Epidermal melanocyte (primary cell): ENCODE results near the gene MAGI2.

Experiments used
- DNase-seq: peaks from one replicate; pipeline ENCODE4 v3.0.0; 2011; ENCODE audit warnings: low spot score; ENCODE audit not compliant: insufficient read length

Gene MAGI2

DNA sequence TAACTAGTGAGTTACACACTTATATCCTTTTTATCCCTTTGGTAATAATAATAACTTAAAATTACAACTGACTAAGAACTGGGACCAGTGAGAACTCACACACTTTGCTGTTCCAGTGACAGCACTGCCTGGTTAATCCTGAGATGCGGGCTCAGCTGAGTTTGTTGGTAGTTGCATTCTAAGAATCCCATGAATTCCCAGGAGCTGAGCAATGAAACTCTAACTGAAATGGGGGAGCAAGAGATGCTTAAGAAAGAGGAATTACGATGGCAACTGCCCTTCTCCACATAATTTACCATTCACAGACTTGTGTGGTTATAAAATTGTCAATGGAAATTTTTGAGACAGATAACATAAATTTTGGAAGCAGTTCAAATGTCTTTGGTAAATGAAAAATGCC, 659.4 kb downstream of the MAGI2 start:
- no peak for DNase-seq

DNA sequence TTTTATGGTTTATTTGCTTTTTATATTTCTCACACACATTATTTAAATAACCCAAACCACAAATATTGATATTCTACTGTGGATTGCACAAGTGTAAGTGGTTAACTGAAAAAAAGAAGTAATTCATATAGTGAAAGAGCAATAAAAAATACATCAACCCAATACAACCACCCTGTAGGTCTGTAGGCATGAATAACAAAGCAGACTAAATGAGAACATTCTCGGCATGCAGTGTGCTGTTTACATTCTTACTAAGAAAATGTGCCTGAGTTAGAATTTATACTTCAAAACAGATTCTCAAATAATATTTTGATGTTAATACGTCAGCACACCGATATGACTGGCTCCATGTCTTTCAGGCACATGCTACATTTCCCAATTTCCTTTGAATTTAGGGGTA, 660.8 kb downstream of the MAGI2 start:
- DNase-seq: no peak

DNA sequence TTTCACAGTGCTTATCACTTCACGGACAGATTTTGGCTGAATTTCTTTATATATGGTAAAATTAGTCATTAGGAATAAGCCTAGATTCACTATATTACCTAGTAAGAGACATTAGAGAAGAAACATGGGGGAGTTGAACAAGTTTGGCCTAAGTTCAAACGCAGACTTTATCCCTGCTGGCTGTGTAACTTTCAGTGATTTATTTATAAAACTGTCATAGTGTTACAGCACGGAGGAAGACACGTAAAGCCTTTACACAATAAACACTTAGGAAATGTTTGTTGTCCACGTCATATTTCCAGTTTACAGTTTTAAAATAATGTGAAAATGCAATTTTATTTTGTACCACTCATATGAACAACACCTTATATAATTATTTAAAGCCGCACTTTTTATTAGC, 661.5 kb downstream of the MAGI2 start:
- no peak for DNase-seq

DNA sequence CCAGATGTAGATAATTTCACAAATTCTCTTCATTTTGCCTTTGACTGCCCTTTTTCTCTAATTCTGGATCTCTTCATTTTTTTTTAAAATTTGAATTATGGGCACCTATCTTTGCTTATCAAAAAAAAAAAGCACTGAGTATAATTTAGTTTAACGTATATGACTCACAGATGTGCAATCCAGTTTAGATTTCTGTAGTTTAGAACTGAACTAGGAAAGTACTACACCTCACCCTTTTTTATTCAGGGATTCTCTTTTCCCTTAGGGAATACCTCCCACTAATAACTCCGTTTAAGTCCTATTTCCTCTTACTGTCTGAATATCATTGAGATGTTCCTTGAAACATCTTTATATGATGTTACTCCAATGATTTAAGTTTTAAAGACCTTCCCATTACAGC, 665.0 kb downstream of the MAGI2 start:
- no peak for DNase-seq

DNA sequence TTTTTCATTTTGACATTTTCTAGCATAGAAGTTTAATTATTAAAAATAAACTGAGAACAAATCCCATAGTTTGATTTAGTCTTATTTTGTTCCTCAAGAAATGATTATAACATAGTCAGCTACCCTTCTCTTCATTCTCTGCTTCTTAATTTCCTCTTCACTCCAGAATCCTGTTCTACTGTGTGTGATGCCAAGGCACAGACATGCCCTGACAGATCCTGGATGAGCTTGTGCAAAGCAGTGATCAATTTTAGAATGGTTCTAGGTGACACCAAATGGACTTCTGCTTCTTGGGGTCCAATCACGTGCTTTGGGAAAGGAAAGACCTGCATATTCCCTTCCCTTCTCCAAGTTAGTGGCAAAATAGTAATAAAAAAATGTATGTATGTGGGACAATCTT, 665.6 kb downstream of the MAGI2 start:
- DNase-seq: no peak

DNA sequence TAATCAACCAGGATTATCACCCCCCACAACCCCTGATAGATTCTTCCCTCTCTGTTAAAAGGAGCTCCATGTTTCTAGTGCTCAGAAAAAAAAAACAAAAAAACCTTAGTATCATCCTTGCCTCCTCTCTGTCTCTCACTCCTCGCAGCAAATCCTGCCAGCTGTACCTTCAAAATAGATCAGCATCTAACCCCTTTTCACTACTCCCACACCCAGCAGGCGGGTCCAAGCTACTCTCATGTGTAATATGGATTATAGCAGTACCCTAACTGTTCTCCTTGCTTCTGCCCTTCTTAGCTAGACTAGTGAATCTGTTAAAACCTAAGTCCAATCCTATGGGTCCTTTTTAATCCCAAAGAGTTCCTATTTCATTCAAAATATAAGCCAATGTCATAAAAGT, 667.4 kb downstream of the MAGI2 start:
- DNase-seq: no peak

DNA sequence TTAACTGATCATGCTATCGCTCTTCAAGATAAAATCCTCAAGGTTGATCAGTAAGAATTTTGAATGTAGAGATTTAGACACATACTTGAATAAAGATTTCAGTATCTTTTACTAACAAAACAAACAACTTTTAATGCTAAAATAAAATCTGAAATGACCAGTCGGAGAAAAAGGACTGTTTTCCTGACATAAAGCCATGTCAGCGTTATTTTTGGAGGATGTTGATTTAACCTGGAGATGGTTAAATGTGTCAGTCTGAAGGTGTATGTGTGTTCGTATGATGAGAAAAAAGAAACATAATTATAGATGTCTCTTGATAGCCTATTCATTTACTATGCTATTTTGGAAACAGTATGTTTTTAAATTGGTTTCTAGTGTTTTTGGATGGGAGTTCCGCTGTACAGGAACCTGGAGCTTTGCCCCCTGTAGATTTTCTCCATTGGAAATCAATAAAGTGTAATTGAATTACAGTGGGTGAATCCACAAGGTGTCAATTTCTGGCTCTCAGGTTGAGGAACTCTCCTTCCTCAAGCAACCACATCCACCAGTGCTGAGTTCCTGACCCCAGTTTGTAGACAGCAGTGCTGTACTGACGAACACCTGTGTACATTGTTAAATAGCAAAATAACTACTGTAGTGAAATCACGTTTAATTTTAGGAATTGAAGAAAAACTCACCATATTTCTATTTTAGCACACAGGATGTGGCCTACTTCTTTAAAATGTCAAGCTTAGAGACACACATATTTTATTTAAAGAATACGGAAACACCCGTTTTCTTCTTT, 670.1 kb downstream of the MAGI2 start:
- no peak for DNase-seq

DNA sequence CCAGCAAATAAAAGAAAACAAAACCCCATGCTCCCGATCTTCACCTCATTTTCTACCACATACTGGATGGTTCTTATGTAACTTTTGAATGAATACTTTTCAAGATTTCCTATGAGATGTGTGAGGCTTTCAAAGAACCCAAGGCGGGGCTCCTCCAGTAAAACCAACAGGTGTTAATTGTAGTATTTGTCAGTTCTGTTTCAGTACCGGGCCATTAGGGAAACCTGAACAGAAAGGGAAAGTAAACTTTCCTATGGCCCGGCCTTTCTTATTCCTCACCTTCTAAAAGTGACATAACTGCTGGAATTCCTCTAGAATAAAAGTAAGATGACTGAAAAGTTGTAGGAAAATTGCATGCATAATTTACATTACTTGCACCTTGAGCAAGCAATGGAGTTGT, 672.9 kb downstream of the MAGI2 start:
- DNase-seq: no peak

DNA sequence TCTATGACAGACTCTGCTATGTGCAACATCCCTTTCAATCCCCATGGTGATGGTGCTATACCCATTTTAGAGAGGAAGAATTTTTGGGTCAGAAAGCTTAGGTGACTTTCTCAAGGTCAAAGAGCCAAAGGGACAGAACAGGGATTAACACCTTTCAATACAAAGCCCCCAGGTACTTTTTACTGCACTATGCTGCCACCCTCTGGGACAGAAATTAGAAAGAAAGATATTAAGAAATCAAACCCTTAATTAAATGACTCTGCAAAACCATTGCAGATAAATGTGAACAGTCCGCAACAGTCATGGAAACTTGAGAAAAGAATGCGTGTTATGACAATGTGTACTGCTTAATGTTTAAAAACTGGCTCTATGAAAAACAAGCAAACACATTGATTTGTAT, 673.7 kb downstream of the MAGI2 start:
- no peak for DNase-seq

DNA sequence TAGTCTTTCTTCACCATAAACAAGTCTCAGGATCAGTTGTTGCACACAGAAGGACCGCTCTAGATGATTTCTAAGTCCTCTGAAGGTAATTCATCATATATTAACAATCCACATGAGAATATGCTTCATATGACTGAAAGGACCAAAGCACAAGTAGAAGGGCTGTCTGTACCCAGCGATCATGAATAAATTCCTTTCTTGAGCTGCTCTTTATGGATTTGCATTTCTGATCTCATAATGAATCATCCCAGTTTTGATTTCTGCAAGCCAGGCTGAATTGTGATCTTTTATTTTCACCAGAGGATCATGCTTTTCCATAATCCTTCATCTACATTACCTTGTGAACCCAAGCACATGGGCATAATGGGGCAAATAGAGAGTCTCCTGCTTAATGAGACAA, 675.6 kb downstream of the MAGI2 start:
- no peak for DNase-seq

DNA sequence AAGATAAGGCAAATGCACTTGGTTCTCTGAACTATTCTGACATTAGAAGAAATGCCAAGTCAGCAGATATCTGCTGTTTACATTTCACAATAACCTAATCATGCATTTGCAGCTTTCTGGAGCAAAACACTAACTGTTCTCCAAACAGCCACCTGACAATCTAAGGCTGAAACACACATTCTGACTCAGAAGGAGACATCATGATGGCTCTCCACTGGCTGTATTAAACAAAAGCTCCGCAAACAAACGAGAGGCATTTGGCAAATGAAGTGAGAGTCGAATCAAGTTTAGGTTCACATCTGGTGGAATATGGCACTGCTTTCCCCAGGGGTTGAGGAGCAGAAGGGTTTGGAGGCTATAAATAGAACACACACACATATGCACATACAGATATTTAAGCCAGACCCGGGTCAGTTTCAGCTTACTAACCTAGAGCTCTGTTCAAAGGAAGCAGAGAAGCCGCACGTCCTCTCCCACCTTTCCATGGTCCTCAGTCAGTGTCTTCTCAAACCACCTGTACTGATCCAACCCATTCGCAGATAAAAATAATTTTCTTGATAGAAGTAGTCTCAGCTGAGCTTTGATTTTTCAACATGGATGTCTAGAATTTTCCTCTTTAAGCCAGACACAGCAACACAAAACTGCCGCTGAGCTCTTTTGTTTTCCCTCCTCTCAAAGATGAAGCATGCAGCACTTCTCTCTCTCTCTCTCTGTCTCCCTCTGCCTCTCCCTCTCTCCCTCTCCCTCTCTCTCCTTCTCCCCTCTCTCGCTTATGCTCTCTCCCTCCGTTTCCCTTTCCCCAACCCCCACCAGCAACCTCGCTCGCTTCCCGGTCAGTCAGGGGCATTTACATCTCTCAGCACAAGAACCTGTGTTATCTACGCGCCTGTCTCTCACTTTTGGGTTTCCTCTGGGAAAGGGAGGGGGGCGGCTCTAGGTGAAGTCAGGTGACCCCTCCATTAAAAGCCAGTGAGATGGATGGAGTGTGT, 682.8 kb downstream of the MAGI2 start:
- no peak for DNase-seq

DNA sequence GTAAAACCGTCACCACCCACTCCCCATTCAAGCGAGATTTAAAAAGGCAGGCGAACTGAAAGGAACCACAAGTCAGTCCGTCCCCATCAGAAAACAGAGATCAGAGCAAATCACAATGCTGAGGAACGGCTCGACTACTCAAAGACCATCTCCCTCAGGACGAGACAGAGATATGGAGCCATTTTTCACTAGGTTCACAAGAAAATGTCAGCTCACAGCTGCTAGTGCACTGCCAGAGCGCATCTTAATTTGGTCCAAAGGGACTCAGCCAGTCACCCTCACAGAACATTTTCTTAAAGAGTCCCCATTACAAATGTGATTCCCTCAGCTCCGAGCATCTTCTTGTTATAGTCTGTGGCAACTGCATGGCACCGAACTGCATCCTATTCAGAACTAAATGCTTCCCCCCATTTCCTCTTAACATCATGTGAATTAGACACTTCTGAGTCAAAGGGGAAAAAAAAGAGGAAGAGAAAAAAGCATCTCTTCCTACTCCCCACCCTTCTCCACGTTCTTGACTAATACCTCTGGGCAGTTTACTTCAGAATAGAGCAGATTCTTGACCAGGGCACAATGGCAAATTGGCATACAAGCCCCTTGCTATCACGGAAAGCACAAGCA, 683.9 kb downstream of the MAGI2 start:
- no peak for DNase-seq

DNA sequence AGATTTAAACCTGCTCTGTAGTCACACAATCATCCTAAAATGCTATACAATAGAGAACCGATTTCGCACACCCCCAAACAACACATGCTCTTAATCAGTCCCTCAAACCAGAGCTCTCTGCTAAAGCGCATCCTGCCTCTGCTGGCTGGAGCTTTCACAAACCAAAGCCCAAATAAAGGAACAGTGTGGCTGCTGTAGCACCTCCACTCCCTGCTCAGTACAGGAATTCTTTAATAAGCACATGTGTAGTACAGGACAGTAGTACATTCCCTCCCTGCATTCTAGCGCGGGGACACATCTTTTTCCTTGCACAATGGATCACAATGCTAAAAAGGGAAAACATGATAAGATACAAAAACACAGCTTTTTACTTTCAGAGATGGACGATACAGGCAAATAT, 684.6 kb downstream of the MAGI2 start:
- DNase-seq: no peak

DNA sequence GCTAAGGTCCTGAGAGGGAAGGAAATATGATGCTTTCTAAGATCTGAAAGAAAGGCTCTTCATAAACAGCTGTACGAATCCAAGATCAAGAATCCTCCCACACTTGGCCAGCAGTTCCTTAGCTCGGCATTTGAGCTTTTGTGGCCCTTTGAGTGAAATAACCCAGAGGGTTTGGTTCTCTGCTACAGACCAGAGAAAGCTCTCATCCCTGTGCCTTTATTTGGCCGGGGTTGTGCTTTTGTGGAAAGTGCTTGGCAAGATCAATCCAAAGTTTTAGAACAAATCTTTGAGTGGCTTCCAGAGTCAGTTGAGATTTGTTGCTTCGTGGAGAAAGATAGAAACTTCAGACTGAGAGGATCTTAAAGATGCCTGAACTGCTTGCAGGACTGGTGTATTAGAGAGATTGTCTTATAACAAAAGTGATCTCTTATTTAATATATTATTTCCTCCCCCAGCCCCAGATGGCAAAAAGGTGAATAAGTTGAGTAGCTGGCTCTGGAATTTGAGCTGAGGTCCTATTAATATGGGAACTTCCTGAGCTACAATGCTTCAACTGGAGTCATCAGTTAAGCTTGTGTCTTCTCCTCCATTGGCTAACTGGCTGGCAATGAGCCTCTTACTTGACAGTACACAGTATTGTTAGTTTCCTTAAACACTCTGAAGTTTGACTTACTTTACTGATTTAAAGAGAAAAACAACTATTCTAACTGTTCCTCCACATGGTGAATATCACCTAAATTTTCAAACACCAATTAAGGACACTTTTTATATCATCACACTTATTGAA, 687.3 kb downstream of the MAGI2 start:
- no peak for DNase-seq

DNA sequence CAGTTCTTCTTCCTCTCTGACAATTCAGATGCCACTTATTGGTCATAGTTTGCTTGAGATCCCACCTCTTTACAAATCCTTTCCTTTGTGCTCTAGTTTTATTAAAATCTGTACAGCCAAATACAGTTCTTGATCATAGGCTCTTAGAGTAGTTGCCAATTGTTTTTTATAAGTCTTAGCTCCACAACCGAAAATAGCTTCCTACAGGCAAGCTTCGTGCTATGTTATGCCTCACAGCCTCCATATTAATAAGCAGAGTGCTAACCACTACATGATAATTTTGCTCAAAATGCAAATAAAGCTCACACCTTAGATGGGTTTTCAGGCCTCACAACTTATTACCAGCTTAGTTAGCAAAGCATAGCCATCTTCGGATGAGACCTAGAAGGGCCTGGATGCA, 688.9 kb downstream of the MAGI2 start:
- no peak for DNase-seq

DNA sequence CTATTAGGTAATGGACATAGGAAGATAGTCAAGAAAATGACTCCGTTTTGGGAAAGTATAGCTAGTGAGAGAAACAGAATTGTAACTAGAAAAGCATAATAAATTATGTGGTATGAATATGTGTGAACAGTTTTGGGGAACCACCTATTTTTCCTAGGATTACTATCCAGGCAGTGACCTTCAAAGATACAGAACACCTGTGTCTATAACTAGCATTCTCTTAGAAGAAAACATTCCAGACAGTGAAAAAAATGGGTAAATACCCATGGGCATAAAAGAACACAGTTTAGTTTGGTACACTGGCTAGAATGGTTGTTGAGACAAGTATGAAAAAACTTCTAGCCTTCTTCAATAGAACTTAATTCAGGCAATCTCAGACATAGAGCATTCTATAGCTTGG, 690.8 kb downstream of the MAGI2 start:
- DNase-seq: no peak

DNA sequence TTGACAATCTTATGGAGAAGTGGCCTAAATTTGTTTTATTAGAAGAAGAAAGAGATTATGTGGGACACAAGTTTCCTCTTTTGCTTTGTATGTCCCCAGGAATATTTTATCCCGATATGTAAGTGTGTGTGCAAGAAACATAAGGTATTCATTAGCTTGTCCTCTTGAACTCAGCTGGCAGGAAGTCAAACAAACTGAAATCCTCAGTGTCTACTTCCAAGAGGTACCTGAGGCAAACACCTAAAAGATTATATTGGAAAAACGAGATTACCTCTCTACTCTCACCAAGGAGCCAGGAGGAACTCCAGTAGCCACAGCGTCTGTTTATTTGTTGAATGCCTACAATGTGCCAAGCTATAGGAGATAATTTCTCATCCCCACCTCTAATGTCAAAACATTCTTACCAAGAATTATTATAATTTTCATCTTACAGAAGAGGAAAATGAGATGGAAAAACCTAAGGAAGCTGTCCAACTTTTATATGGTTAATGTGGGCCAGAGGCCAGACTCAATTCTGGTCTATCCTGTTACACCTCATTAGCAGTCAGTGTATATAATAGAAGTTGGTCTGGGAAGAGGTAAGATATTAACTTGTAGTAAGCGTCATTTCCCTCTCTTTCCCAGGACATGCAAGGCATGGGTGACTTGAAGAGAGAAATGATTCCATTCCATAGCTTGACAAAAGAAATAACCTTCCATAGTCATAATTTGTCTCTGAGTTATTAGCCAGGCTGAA, 692.7 kb downstream of the MAGI2 start:
- DNase-seq: no peak

DNA sequence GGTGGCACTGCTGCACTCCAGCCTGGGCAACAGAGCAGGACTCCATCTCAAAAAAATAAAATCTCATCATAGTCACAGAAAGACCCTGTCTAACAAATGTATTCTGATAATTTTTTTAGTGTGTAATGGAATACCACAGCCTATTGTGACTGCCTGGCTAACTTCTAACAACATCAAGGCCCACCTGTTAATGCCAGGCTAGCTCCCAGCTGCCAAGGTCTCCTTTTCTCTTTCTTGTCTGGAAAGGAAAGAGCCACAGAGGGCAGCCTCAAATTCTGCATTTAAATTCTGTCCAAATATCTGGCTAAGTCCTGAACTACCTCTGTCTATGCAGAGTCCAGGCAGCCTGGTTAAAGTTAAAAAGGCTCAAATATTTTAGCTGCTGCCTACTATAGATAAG, 700.9 kb downstream of the MAGI2 start:
- DNase-seq: no peak

DNA sequence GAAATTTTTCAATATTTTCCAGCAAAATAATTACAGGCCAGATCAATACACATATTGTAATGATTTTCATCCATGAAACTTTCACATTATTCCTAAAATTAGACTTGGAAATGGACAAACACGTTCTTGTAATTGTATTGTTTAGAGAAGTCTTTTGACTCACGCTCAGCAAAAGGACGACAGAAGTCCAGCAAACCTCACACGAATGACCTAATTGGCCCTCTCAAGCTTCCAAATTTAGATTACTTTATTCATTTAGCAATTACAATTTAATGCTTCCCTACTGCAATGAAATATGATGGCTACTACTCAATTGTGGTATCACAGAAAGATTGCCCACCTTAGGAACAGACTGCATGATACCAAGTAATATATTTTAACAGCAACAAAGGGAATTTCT, 702.2 kb downstream of the MAGI2 start:
- DNase-seq: no peak

DNA sequence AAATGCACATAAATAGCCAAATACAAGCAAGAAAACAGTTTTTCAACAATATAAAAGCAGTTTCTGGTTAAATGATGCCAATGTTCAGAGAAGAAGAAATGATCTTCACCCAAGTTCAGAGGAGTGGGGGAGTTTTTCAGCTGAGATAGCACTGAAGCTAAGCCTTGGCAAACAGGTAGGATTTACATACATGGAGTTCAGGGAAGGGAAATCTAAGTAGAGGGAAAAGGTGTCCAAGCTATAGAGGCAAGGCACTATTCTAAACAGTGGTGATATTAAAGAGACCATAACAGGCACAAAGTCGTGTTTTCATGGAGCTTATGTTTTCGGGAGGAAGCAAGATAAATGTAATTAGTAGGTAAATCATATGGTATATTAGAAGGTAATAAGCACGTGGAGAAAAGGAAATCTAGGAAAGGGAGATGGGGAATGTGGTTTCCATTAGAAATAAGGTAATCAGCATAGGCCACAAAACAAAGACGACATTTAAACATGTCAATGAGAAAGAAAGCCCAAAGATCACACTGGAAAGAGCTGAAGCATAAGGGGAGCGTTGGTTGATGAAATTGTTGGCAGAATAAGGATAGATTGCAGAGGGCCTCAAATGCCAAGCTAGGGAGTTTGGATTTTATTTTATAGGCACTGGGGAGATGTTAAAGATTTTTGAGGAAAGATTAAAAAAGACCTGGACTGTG, 704.3 kb downstream of the MAGI2 start:
- no peak for DNase-seq
